ENCODE results near the gene CSTF3.
"Not testable (repeated sequence)": the region's sequence is repeated elsewhere in the genome, so short reads cannot be mapped to it uniquely, and the experiment has no call there.

Gene CSTF3

DNA sequence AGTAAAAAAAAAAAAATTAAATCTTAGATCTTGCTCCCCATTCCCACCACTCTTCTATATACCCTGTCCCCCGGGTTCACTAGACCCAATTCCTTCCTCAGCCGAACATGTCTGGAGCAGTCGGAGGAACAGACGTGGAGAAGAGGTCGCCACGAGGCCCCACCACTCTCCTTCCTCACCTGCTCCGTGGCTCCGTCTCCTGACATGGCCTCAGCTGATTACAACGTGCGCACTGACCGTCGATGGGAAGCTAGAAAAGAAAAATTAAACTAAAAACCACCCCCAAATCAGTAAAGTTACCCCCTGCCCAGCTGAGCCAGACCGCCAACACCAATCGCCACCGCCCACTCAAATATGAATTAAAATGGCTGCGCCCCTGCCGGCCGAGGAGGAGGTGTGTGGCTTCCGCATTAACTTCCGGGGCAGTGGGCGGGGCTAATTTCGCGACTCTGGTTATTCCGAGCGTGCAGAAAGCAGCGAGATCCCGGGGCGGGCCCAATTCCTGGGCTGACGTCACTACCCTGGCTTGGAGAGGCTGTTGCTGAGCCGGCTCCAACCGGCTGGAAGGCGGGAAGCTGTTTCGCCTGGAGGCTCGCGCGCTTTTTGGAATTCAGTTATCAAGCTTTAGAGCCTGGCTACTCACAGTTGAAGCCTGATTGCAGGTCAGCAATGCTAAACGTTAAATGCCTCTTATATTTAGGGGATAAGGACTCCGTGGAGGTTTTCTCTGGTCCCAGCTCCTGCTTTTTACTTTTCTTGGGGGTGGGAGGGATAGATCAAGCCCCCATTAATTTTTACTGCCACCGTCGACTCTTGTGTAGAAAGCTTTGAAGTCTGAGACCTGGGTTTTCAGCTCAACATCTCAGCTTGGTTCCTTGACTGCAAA, at the start of gene CSTF3:
Gene CSTF3 (minus strand): TSS at position 361 of the 886 bp plus-strand sequence. CDS start 155 bp downstream, at position 206.
- DNase-seq (ENCODE audit: low read depth in 2 of 3, low spot score in 2 of 3): peak; percentile 89 to 94 (median 93)

DNA sequence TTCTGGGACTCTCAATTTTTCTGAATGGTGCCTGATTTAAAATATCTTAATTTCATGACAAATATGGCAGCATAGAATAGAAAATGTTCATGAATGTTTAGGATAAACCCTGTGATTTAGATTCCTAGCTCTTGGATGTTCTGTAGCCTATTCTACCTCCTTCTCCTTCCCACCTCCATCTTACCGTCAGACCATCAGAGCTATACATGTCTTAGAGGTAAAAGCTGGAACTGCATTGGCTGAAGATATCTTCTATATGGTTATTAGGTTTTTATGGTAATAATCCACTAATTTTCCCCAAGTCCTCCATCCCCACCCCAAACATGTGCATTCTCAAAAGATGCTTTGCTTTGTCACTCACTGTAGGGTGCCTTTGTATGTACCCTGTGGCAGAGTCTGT, 46.9 kb upstream of the CSTF3 start:
- DNase-seq (ENCODE audit: low read depth in 2 of 3, low spot score in 2 of 3): no peak

DNA sequence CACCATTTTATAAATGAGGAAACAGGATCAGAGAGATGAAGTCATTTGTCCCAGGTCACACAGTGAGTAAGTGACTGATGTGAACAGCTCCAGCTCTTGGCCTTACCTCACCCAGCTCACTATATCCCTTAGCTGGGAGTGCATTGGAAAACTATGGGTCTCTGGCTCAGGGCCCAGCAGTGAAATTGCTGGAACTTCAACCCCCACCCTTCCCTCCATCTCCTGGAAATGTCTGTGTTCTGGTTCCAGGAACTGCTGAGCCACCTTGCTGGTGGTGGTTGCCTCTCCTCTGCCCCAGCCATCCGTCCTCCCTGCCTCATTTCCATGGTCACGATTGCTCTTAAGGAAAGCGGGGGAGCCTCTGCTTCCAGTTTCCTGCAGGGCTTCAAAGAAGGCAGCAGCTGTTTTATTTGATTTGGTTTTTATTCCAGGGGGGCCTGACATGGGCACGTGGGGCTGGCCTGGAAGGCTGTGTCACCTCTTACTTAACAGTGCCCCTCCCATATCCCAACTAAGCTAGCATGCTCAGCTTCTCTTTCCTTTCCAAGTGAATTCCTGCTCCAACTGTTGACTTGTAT, 46.2 kb upstream of the CSTF3 start:
- DNase-seq (ENCODE audit: low read depth in 2 of 3, low spot score in 2 of 3): no peak

DNA sequence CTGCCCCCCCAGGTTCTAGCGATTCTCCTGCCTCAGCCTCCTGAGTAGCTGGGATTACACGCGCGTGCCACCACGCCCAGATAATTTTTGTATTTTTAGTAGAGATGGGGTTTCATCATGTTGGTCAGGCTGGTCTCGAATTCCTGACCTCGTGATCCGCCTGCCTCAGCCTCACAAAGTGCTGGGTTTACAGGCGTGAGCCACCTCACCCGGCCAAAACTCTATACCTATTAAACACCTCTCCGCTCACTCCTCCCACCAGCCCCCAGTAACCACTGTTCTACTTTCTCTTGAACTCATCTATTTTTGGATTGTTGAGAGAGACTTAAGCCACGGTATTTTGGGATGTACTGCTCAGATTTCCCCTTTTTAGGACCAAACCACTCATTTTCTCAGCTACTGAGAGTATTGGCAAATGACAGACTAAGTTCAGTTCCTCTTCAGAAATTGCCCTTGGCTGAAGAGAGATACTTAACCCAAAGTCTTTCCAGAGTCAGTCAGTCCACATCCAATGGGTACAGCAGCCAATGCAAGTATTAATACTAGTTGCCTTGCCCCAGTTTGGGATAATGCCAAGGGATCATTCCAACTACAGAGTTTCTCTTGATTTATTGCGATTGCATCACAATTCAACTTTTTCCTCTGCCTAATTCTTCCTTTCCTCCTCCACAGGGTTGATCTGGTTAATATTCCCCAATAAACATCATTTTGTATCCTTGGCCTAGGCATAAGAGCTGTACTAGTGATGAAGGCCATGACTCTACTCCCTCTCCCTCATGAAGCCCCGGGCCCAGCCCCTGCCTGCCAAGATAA, 36.8 kb upstream of the CSTF3 start:
- no peak for DNase-seq (ENCODE audit: low read depth in 2 of 3, low spot score in 2 of 3)

DNA sequence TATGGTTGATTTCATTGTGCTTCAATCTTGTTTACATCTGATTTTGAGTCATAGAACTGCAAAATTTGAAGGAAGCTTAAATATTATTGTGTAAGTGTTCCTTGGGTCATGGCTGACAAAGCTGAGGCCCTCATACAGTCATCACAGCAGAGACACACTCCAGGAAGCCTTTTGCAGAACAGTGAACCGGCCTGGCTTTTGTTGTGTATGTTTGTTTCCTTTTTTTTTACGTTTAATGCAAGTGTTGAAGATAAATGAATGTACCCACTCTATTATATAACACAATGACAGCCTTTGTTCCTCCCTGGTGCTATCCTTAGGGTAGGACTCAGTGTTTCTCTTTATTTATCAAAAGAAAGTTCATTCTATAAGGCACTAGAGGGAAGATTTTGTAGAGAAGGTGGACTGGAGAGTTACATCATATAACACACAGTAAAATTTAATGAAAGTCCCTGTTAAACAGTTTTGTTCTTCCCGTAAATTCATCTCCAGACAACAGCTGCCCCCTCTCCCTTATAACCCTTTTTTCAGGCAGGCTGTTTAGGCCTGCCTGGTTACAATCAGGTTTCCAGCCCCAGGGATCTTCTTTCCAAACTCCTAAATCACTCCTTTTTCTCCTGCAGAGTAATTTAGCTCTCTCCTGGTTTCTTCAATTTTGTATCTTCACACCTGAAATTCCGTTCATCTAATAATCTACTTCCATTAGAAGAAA, 34.3 kb upstream of the CSTF3 start:
- no peak for DNase-seq (ENCODE audit: low read depth in 2 of 3, low spot score in 2 of 3)

DNA sequence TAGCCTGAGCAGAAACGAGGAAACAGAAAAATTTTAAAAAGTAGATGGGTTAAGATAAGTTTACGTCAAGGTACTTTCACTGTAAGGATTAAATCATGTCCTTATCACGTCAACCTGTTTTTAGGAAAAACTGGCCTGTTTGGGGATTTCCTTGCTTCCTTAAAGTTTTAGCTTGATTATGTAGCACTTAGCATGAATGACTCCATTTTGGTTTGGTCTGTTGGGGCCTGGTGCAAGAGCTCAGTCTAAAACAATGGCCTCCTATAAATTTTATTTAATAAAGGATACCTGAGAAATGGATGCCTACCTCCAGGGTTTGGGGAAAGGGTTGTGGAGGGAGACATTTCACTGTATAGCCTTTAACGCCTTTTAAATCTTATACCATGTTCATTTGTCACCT, 33.2 kb upstream of the CSTF3 start:
- no peak for DNase-seq (ENCODE audit: low read depth in 2 of 3, low spot score in 2 of 3)

DNA sequence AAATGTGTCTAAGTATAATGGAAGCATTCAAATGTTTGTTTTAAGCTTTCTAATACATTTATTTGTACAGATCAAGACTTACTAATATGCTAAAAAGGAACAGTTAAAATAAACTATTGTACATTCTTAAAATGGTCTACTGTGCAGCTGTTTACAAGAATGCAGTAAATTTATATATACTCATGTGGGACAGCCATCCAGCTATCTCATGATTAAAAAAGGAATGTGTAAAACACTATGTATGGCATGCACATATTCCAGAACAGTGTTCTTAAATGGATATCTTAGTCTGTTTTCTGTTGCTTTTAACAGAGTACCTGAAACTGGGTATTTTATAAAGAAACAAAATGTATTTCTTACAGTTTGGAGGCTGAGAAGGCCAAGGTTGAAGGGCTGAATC, 30.2 kb upstream of the CSTF3 start:
- no peak for DNase-seq (ENCODE audit: low read depth in 2 of 3, low spot score in 2 of 3)

DNA sequence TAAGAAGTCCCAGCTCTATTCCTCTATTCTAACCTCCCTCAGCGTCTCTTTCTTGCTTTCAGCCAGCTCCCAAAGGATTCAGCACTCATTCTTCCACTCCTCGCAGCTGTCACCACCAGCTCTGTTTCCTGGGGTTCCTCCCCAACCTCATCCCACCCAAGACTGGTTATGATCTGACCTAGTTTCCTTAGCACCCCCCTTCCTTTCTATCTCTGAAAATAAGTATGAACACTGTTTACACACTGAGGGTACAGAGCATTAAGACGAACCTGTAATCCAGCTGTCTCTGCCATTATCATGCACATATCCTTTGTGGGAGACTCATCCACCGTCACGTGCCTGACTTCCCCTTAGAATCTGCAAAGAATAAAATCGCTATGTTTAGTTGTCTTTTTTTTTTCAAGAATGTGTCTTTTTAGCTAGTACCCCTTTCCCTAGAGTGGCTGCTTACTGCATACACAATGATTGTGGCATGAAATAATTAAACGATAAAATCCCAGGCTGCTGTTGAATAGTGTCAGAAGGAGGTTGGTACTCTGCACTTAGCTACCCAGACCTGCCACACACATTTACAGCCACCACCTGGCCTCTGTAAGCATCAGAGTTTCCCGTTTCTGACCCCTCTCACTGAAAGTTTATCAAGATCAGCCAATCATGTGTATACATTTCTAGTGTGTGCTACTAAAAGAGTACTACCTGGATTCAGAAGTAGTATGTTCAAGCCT, 26.9 kb upstream of the CSTF3 start:
- DNase-seq (ENCODE audit: low read depth in 2 of 3, low spot score in 2 of 3): no peak

DNA sequence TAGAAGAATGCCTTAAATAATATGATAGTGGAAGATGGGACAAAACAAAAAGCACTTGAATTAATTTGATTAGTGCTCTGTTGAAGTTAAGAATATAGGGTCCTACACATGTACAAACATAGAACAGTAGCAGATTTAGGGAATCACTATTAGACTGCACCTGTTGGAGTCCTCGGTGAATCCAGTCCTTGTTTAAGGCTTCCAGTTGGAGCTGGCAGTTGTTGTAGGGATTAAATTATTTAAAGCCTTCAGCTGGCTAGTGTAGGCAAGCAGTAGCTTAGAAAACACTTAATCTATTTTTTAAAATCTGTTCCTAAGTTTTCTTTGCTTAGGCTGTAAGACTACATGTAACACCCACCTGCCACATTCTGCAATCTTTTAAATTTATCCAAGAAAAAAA, 24.5 kb upstream of the CSTF3 start:
- DNase-seq (ENCODE audit: low read depth in 2 of 3, low spot score in 2 of 3): no peak

DNA sequence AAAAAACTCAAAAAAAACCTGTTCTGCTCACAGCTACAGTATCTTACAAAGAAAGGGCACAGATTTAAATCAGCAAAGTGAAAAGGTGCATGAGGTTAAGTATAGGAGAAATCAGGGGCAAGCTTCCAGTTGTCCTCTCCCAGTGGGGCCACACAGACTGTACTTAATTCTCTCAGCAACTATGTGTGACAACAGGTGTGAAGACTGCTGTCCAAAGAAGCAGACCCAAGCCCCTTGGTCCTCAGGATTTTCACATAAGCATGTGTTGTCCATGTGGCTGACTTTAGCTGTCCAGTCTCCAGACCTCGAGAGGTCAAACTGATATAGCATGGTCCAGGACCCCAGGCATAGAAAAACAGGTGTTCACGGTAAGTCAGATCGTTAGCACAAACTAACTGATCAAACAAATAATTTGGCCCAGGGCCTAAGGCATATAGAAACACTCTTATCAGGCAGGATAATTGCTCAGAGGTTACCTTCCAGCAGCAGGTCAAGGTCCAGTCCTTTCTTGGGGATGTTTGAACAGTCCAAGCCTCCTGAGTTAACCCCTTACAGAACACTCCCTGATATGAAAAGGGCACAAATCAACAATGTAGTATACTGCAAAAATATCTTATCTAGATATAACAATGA, 21.1 kb upstream of the CSTF3 start:
- no peak for DNase-seq (ENCODE audit: low read depth in 2 of 3, low spot score in 2 of 3)

DNA sequence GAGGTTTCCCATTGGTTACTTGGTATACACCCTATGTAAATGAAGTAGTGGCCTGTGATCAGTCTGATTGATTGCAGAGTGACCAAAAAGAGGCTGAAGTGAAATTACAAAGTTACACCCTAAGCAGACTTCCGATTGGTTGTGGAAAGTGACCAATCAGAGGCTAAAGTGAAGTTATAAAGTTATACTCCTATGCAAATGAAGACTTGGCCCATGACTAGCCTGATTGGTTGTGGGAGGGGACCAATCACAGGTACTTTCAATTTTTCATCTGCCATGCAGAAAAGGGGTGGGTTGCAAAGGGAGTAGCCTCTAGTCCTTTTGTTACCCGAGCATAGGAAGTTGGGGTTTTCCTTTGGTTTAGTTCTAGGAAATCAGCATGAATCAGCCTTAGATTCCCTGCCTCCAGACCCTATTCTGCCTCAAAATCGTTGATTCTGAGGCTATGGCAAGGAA, 18.1 kb upstream of the CSTF3 start:
- no peak for DNase-seq (ENCODE audit: low read depth in 2 of 3, low spot score in 2 of 3)

DNA sequence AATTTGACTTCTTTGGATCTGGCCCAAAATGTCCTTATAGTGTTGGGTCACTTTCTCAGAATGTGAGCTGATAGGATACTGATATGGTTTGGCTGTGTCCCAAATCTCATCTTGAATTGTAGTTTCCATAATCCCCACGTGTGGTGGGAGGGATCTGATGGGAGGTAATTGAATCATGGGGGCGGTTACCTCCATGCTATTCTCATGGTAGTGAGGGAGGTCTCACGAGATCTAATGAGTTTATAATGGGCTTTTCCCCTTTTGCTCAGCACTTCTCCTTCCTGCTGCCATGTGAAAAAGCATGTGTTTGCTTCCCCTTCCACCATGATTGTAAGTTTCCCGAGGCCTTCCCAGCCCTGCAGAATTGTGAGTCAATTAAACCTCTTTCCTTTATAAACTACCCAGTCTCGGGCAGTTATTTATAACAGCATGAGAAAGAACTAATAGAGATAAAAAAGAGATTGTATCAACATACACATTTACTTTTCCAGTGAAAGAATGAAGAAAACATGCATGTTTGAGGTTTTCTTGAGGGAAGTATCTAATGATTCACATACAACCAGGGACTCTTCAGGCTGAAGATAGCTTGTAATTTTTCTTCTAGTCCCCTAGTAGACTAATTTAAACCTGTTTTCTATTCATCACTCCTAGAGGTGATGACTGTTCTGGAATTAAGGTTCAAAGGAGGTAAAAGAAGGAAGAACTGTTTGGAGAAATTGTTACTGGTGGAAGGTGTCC, 17.3 kb upstream of the CSTF3 start:
- no peak for DNase-seq (ENCODE audit: low read depth in 2 of 3, low spot score in 2 of 3)

DNA sequence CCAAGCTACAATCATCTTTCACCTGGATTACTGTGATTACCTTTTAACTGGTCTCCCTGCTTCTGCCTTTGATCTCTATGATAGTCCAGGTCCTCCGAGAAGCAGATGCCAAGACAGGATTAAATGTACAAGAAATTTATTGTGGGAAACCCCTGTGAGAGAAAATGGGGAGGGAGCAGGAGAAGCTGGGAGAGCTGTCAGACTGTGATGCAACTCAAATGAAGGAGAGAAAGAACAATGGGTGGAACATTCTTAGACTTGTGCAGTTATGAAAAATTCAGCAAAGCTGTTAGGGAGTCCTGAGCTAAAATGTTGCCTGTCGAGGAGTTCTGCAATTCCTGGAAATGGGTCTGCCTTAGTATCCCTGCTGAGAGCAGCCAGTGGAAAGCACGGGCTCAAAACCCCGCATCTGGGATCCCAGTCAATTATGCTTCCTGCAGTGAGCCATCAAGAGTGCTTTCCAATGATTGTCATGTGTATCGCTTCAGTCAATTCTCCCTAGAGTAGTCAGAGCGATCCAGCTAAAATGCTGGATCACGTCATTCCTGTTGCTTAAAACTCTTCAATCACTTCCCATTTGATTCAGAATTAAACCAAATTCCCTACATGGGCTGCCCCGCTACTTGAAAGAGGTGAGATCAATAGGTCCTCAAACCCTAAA, 16.5 kb upstream of the CSTF3 start:
- DNase-seq (ENCODE audit: low read depth in 2 of 3, low spot score in 2 of 3): no peak

DNA sequence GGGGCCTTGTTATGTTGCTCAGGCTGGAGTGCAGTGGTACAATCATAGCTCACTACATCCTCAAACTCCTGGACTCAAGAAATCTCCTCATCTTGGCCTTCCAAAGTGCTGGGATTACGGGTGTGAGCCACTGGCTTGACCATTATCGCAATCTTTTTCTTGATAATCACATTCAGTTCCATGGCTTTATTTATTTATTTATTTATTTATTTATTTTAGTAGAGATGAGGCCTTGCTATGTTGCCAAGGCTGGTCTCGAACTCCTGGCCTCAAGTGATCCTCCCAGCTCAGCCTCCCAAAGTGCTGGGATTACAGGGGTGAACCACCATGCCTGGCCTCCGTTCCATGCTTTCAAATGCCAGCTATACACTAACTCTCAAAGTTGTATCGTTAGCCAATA, 15.5 kb upstream of the CSTF3 start:
- DNase-seq (ENCODE audit: low read depth in 2 of 3, low spot score in 2 of 3): not testable (repeated sequence)

DNA sequence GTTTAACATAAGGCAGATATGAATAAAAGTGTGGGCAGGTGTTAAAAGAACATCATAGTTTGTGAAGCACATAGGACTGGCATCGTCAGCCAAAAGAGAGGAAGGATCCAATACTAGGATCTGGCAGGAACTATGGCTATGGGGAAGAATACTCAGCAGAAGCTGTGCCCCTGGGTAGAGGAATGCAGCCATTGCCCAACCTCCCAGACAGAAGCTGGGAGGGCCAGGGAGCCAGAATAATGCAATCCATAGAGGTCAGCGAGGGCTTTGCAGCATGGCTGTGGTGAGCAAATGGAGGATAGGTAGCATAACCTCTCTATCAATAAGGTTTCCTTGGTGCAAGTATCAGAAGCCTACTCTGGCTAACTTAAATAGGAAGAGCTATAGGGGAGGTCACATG, 11.7 kb upstream of the CSTF3 start:
- no peak for DNase-seq (ENCODE audit: low read depth in 2 of 3, low spot score in 2 of 3)

DNA sequence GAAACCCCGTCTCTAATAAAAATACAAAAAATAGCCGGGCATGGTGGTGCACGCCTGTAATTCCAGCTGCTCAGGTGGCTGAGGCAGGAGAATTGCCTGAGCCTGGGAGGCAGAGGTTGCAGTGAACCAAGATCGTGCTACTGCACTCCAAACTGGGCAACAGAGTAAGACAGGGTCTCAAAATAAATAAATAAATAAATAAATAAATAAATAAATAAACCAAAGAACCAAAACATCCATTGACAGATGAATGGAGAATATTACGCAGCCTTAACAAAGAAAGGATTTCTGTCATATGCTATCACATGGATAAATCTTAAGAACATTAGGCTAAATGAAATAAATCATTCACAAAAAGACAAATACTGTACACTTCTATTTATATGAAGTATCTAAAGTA, 11.1 kb upstream of the CSTF3 start:
- DNase-seq (ENCODE audit: low read depth in 2 of 3, low spot score in 2 of 3): no peak

DNA sequence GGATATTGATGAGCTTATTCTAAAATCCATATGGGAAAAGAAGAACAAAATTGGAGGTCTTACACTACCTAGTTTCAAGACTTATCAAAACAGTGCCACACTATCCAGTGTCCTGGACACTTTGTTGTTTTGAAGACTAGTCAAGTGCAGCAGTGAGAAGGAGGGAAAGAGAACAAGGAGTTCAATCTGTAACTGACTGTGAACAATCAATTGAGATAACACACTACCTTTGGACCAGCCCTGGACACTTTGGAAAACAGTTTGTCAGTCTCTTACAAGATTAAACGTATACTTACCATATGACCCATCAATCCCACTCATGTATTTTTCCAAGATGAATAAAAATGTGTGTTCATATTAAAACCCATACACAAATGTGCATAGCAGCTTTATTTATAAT, 10.0 kb upstream of the CSTF3 start:
- no peak for DNase-seq (ENCODE audit: low read depth in 2 of 3, low spot score in 2 of 3)

DNA sequence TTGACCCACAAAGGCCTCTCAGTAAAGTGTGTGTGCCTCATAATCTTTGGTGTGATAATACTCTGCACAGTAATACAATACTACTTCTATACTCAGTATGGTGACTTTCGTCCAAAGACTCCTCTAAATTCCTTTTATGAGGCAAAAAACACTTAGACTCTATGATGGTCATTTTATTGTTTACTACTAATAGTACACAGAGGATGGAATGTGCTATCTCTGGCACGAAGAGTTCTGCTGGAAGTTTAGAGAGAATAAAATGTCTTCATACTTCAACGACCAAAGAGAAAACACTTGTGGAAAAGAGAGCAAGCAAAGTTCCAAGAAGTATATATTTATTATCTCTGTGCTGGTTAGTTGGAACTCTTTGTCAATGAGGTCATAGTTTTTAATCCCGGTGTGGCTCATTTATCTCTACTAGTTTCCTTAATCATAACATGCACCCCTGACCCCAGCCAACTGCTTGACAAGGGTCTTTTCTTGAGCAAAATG, 7.5 kb upstream of the CSTF3 start:
- DNase-seq (ENCODE audit: low read depth in 2 of 3, low spot score in 2 of 3): no peak

DNA sequence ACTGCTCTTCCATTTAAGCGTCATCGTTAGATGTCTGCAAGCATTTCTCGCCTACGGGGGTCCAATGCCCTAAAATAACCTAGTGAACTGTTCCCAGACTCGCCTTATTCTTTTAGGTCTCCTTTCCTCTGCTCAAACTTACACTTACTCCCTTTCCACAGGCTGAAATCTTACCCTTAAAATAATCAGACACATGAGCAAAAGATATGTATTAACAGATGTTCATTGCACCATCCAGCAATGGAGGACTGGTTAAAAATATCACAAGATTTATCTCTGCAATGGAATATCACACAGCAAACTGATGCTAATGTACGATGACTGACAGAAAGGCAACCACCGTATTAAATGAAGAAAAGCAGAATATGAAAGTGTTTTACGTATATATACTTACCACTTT, 1.6 kb upstream of the CSTF3 start:
- no peak for DNase-seq (ENCODE audit: low read depth in 2 of 3, low spot score in 2 of 3)
